ENCODE measurements around the gene LYZ.

The LYZ gene

DNA sequence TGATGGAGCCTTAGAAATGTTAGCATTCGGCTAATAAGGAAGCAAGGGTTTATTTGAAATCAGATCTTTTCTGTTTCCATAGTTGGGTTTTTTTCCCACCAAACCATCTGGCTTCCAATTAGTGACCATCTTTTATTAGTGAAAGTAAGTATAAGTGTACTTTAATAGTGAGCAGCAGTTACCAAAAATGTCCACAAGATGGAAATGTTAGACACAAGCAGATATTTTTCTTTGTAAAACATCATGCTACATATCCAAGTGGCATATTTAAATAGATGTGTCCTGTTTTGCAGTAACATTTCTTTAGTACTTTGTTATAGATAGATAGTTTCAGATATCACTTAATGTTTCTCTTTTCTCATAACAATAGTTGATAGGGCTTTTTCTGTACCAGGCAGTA is 40.2 kb downstream of the LYZ start:
- H3K27ac ChIP-seq, result no peak overlapping the region
- no peak for TF ChIP-seq ZFX (IDR thresholded peaks at IDR 0.05; ENCODE audit: borderline replicate concordance)
- TF ChIP-seq, protein P1, sequence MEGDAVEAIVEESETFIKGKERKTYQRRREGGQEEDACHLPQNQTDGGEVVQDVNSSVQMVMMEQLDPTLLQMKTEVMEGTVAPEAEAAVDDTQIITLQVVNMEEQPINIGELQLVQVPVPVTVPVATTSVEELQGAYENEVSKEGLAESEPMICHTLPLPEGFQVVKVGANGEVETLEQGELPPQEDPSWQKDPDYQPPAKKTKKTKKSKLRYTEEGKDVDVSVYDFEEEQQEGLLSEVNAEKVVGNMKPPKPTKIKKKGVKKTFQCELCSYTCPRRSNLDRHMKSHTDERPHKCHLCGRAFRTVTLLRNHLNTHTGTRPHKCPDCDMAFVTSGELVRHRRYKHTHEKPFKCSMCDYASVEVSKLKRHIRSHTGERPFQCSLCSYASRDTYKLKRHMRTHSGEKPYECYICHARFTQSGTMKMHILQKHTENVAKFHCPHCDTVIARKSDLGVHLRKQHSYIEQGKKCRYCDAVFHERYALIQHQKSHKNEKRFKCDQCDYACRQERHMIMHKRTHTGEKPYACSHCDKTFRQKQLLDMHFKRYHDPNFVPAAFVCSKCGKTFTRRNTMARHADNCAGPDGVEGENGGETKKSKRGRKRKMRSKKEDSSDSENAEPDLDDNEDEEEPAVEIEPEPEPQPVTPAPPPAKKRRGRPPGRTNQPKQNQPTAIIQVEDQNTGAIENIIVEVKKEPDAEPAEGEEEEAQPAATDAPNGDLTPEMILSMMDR (IDR thresholded peaks at IDR 0.05), result peak; percentile 68

DNA sequence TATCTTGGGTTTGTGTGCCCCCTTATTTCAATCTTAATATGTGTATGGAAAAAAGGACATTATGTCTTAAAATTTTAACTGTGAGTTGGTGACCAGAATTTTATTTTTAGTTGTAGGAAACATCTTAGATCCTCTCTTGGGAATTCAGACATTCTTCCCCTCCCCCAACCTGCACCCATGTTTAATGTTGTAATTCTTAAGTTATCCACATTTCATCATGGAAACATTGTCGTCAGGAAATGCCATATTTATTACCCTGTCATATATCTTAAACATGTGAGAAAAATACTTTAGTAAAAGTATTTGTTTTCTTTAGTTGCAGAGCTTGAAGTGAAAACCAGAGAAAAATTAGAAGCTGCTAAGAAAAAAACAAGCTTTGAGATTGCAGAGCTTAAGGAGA is 41.6 kb downstream of the LYZ start:
- TF ChIP-seq ZFX (IDR thresholded peaks at IDR 0.05; ENCODE audit: borderline replicate concordance), result no peak
- TF ChIP-seq, protein P1 (IDR thresholded peaks at IDR 0.05), result no peak
- no peak overlapping the region for H3K27ac ChIP-seq

DNA sequence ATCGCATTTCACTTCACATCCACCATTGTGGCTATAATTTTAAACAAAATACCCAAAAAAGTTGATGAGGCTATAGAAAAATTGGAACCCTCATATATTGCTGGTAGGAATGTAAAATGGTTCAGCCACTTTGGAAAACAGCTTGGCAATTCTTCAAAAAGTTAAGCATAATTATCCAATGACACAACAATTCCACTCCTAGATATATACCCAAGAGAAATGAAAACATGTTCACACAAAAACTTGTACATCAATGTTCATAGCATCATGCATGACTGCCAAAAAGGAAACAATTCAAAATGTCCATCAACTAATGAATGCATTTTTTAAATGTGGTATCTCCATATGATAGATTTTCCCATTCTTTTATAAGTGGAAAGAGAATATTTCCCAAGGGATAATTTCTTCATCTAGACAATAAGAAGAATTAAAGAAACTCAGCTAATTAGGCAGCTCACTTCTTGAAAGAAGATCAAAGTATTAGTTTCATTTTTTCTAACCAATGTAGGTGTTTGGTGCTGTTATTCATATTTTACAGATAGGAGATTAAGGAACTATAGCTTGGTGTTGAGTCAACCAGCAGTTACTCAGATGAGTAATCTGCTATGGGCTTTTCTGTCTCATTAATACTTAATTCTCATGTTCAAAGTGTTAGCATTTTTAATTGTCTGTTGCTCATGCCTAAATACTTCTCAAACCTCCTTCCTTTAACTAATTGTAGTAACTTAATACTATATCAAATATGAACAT is 44.2 kb downstream of the LYZ start:
- TF ChIP-seq, protein P1 (IDR thresholded peaks at IDR 0.05), result no peak
- no peak for TF ChIP-seq ZFX (IDR thresholded peaks at IDR 0.05; ENCODE audit: borderline replicate concordance)

DNA sequence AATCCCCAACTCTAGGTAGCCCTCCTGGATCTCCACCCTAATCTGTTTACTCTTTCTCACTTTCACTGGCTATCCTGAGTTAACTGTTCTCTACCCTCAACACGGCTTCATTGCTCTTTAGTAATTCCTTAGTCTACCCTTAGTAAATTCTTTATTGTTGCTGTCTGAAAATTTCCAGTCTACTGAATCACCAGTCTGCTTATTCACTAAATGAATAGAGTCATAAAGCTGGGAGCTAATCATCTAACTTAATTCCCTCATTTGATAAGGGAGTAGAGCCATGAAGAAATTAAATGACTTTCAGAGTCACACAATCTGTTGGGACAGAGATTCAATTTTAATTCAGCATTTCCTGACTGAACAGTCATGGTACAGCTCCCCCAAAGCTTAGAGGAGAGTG is 47.9 kb downstream of the LYZ start:
- no peak for TF ChIP-seq ZFX (IDR thresholded peaks at IDR 0.05; ENCODE audit: borderline replicate concordance)
- TF ChIP-seq, protein P1 (IDR thresholded peaks at IDR 0.05), result no peak
- H3K27ac ChIP-seq, result no peak overlapping the region

More for the DNA sequence above, 44.2 kb downstream of the LYZ start:
- H3K27ac ChIP-seq, result no peak overlapping the region

DNA sequence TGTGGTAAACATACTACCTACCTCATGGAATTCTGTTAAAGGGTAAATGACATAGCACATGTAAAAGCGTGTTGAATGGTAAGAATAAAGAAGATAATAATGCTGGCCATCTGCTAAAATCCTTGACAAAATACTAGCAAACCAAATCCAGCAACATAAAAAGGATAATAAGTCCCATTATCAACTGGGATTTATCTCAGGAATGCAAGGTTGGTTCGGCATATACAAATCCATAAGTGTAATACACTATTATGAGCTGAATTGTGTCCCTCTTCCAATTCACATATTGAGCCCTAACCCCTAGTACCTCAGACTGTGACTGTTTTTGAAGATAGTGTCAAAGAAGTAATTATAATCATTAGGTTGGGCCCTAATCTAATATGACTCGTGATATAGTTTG is 48.8 kb downstream of the LYZ start:
- TF ChIP-seq, protein P1 (IDR thresholded peaks at IDR 0.05), result no peak
- no peak for TF ChIP-seq ZFX (IDR thresholded peaks at IDR 0.05; ENCODE audit: borderline replicate concordance)
- no peak overlapping the region for H3K27ac ChIP-seq

DNA sequence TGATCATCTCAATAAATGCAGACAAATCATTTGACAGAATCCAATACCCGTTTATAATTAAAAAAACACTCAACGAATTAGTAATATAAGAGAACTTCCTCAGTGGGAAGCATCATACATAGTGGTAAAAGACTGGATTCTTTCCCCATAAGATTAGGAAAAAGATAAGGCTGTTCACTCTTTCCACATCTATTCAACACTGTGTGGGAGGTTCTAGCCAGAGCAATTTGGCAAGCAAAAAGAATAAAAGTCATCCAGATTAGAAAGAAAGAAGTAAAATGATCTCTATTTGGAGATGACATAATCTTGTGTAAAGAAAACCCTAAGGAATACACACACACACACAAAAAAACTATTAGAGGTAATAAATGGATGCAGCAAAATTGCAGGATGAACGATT is 49.8 kb downstream of the LYZ start:
- TF ChIP-seq, protein P1 (IDR thresholded peaks at IDR 0.05), result no peak
- no peak for TF ChIP-seq ZFX (IDR thresholded peaks at IDR 0.05; ENCODE audit: borderline replicate concordance)
- H3K27ac ChIP-seq, result no peak overlapping the region

DNA sequence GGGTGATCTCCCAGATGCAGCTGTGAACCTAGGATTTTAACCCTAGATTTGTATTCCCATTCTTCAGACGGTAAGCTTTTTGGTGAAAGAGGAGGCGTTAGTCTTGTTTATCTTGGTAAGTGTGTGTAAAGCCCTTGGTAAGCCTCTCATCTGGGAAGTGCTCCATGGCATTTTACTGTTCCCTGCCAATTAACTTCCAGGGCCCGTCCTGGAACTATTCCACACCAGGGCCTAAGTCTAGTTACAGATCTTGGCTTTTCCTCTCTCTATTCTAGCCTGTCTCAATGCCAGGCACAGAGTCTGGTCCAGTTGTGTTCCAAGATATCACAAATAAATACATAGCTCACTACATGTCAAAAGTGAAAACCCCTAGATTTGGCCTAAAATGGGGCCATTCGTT is 53.8 kb downstream of the LYZ start:
- TF ChIP-seq, protein P1 (IDR thresholded peaks at IDR 0.05), result no peak
- TF ChIP-seq ZFX (IDR thresholded peaks at IDR 0.05; ENCODE audit: borderline replicate concordance), result no peak

More for the DNA sequence above, 53.8 kb downstream of the LYZ start:
- H3K27ac ChIP-seq, result no peak overlapping the region

Measured in 22Rv1 (cell line).